HuH-7 (cell line): ENCODE data around the gene TENT5A.

Experiments used
- DNase-seq: peaks from one replicate; pipeline ENCODE4 v3.0.0; 2011; ENCODE audit warnings: low spot score

TENT5A gene

GRCh38 chr6:81713205-81713604, 39.3 kb downstream of the TENT5A start:
- DNase-seq, result no peak

- DNase-seq, result no peak
Measured at GRCh38 chr6:81708113-81708699, 44.3 kb downstream of the TENT5A start.

- DNase-seq, result no peak
Measured at GRCh38 chr6:81704700-81705099, 47.8 kb downstream of the TENT5A start.

GRCh38 chr6:81700414-81700813, 52.1 kb downstream of the TENT5A start:
- DNase-seq, result no peak

GRCh38 chr6:81697559-81697958, 54.9 kb downstream of the TENT5A start:
- DNase-seq, result no peak

- no peak for DNase-seq
Measured at GRCh38 chr6:81696524-81696923, 56.0 kb downstream of the TENT5A start.
